Measurements from ENCODE around the gene DCAF11. TPM values are rescaled to one million over a fixed set of nuclear protein-coding genes. Genes with fewer than 3 reads are reported as not detected.
A peak's percentile ranks its signal among the peaks of the same experiment; 100 is the strongest.

Gene DCAF11
- total and polyA plus RNA-seq, 2 of the 13 experiments (the other 11 are each of a cell fraction or from before 2014, with no cell fraction given) = 150 to 257 TPM

DNA sequence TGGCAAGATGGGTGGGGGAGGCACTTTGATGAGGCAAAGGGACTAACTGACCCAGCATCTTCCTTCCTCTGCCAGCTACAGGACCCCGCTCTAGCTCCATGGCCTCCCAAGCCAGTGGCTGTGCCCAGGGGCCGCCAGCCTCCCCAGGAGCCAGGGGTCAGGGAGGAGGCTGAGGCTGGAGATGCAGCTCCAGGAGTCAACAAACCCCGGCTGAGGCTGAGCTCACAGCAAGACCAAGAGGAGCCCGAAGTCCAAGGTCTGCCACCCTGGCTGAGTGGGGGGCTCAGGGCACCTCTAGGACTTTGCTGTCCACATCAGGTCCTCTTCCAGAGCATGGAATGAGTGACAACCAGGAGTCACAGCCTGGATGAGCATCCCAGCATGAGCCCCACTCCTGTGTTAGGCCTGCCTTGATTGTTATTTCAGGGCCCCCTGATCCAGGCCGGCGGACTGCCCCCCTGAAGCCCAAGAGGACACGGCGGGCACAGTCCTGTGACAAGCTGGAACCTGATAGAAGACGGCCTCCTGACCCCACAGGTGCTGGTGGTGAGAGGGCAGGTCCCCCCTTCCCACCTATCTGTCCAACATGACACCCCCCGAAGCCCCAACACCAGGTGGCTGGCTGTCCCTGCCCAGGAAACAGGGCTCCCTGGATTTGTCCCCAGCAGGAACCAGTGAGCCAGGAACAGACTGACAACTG is 45.7 kb upstream of the DCAF11 start (continued):
- TF ChIP-seq, protein P1, sequence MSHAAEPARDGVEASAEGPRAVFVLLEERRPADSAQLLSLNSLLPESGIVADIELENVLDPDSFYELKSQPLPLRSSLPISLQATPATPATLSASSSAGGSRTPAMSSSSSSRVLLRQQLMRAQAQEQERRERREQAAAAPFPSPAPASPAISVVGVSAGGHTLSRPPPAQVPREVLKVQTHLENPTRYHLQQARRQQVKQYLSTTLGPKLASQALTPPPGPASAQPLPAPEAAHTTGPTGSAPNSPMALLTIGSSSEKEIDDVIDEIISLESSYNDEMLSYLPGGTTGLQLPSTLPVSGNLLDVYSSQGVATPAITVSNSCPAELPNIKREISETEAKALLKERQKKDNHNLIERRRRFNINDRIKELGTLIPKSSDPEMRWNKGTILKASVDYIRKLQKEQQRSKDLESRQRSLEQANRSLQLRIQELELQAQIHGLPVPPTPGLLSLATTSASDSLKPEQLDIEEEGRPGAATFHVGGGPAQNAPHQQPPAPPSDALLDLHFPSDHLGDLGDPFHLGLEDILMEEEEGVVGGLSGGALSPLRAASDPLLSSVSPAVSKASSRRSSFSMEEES (CRISPR knock-in tag; IDR thresholded peaks at IDR 0.05) = no peak
- TF ChIP-seq, protein P2, sequence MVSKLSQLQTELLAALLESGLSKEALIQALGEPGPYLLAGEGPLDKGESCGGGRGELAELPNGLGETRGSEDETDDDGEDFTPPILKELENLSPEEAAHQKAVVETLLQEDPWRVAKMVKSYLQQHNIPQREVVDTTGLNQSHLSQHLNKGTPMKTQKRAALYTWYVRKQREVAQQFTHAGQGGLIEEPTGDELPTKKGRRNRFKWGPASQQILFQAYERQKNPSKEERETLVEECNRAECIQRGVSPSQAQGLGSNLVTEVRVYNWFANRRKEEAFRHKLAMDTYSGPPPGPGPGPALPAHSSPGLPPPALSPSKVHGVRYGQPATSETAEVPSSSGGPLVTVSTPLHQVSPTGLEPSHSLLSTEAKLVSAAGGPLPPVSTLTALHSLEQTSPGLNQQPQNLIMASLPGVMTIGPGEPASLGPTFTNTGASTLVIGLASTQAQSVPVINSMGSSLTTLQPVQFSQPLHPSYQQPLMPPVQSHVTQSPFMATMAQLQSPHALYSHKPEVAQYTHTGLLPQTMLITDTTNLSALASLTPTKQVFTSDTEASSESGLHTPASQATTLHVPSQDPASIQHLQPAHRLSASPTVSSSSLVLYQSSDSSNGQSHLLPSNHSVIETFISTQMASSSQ (IDR thresholded peaks at IDR 0.05; ENCODE audit: low read depth) = no peak
- TF ChIP-seq, protein P2 (CRISPR knock-in tag; IDR thresholded peaks at IDR 0.05; ENCODE audit: borderline replicate concordance) = no peak
- no peak for TF ChIP-seq NFKB2 (CRISPR knock-in tag; IDR thresholded peaks at IDR 0.05; ENCODE audit: borderline replicate concordance)
- no peak for TF ChIP-seq ZNF879 (CRISPR knock-in tag; IDR thresholded peaks at IDR 0.05)
- TF ChIP-seq NR1H2 (CRISPR knock-in tag; IDR thresholded peaks at IDR 0.05; ENCODE audit: borderline replicate concordance, low read depth) = no peak
- TF ChIP-seq RFXANK (CRISPR knock-in tag; IDR thresholded peaks at IDR 0.05) = no peak
- TF ChIP-seq NCOR1 (IDR thresholded peaks at IDR 0.05; ENCODE audit: borderline replicate concordance, low read length) = no peak
- TF ChIP-seq ZNF891 (CRISPR knock-in tag; IDR thresholded peaks at IDR 0.05) = peak; percentile 67; the same call in 1 of the 2 replicates
- no peak for TF ChIP-seq ZNF510 (CRISPR knock-in tag; IDR thresholded peaks at IDR 0.05; ENCODE audit: low read depth)
- TF ChIP-seq TAF15 (IDR thresholded peaks at IDR 0.05; ENCODE audit: low read depth, low read length, poor library complexity, severe bottlenecking) = no peak
- TF ChIP-seq, protein P3, sequence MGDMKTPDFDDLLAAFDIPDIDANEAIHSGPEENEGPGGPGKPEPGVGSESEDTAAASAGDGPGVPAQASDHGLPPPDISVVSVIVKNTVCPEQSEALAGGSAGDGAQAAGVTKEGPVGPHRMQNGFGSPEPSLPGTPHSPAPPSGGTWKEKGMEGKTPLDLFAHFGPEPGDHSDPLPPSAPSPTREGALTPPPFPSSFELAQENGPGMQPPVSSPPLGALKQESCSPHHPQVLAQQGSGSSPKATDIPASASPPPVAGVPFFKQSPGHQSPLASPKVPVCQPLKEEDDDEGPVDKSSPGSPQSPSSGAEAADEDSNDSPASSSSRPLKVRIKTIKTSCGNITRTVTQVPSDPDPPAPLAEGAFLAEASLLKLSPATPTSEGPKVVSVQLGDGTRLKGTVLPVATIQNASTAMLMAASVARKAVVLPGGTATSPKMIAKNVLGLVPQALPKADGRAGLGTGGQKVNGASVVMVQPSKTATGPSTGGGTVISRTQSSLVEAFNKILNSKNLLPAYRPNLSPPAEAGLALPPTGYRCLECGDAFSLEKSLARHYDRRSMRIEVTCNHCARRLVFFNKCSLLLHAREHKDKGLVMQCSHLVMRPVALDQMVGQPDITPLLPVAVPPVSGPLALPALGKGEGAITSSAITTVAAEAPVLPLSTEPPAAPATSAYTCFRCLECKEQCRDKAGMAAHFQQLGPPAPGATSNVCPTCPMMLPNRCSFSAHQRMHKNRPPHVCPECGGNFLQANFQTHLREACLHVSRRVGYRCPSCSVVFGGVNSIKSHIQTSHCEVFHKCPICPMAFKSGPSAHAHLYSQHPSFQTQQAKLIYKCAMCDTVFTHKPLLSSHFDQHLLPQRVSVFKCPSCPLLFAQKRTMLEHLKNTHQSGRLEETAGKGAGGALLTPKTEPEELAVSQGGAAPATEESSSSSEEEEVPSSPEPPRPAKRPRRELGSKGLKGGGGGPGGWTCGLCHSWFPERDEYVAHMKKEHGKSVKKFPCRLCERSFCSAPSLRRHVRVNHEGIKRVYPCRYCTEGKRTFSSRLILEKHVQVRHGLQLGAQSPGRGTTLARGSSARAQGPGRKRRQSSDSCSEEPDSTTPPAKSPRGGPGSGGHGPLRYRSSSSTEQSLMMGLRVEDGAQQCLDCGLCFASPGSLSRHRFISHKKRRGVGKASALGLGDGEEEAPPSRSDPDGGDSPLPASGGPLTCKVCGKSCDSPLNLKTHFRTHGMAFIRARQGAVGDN (CRISPR knock-in tag; IDR thresholded peaks at IDR 0.05) = no peak; the same call in 1 of the 2 replicates
- TF ChIP-seq ZNF749 (CRISPR knock-in tag; IDR thresholded peaks at IDR 0.05; ENCODE audit: borderline replicate concordance) = no peak
- TF ChIP-seq ZNF225 (CRISPR knock-in tag; IDR thresholded peaks at IDR 0.05) = peak; percentile 65; the same call in 1 of the 2 replicates
- no peak for TF ChIP-seq IRF2 (CRISPR knock-in tag; IDR thresholded peaks at IDR 0.05)
